Ascending aorta (tissue), 2 donors: Measurements from ENCODE around the gene DNAJC7. TPM values are rescaled to one million over a fixed set of nuclear protein-coding genes. Genes with fewer than 3 reads are reported as not detected.
A peak's percentile ranks its signal among the peaks of the same experiment; 100 is the strongest.

Source experiments
- DNase-seq, 2 donors: peaks; one replicate each; pipeline ENCODE4 v3.0.0-alpha.2; 2019; ENCODE audit warnings: low spot score in 2 of 2
- H3K27ac ChIP-seq, 2 donors: fragments of 200-600 bp; sonication (generic); one replicate each; pipeline ENCODE4 v1.5.1; 2016 to 2017; ENCODE audit warnings: mild to moderate bottlenecking in 1 of 2
- H3K27me3 ChIP-seq: fragments of 200-600 bp; sonication (generic); one replicate; pipeline ENCODE4 v1.5.1; 2017
- H3K36me3 ChIP-seq, 2 donors: fragments of 200-600 bp; sonication (generic); one replicate each; pipeline ENCODE4 v1.5.1; 2016
- H3K4me1 ChIP-seq, 2 donors: fragments of 200-600 bp; sonication (generic); one replicate each; pipeline ENCODE4 v1.5.1; 2016 to 2017; ENCODE audit warnings: mild to moderate bottlenecking in 1 of 2
- H3K4me3 ChIP-seq, 2 donors: fragments of 200-600 bp; sonication (generic); one replicate each; pipeline ENCODE4 v1.5.1; 2016 to 2017; ENCODE audit warnings: mild to moderate bottlenecking in 1 of 2
- H3K9me3 ChIP-seq, 2 donors: fragments of 200-600 bp; sonication (generic); one replicate each; pipeline ENCODE4 v1.5.1; 2016
- intact Hi-C: fragments of 100-400 bp; cut with DNase I; formaldehyde crosslinking; loops from one replicate; pipeline ENCODE4 v1.15.1; 2023
- total RNA-seq: library from RNA; depleted of rRNA; stranded (reverse); fragments of >200 nt; gene quantifications from one replicate; pipeline ENCODE4 v1.1.0, GENCODE V29; 2016
- TF ChIP-seq, protein P1 (sequence below), 3 experiments: fragments of 200-600 bp in 2 of 3; fragments of 450-650 bp in 1 of 3; sonication (generic) in 2 of 3; IDR thresholded peaks; one replicate each; pipeline ENCODE4 v1.5.1; 2016 to 2019; ENCODE audit warnings: antibody characterized with exemption in 3 of 3, mild to moderate bottlenecking in 1 of 3, moderate library complexity in 1 of 3

The DNAJC7 gene
- total RNA-seq, 1 donor from 2014 or later: 79.7 TPM

DNA sequence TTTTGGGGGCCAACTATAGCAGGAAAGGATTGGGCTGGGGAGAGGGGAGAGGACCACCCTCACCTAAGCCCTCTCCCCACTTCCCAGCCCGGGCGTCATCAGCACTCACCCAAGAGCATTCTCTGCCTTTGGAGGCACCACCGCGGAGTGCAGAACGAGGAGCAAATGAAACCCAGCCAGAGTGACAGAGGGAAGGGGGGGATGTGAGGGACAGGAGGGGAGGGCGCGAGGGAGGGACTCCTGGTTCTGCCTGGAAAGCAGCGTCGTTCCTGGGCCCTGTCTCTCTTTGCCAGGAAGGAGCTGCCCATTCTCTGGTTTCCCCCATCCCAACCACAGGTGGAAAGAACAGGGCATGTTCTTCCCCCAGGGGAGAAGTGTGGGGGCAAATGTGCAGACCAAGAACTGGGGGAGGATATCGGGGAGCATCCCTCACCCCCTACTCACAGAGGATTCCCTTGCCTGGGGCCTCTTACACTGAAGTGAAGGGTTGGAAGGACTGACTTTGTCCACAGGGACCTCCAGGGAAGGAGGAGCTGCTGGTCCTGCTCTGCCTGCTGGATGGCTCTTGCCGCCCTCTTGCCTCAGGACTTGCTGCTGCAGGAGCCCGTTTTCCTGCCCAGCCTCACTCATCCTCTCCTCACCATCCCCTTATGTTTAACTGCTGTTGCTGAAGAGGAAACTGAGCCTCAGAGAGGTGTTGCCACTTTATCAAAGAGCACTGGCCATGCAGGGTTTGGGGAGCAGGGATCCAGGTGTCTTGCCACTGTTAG, 36.7 kb upstream of the DNAJC7 start:
- no peaks in the 10 kb centered on the region for H3K27me3 ChIP-seq
- no peaks in the 10 kb centered on the region for H3K36me3 ChIP-seq

DNA sequence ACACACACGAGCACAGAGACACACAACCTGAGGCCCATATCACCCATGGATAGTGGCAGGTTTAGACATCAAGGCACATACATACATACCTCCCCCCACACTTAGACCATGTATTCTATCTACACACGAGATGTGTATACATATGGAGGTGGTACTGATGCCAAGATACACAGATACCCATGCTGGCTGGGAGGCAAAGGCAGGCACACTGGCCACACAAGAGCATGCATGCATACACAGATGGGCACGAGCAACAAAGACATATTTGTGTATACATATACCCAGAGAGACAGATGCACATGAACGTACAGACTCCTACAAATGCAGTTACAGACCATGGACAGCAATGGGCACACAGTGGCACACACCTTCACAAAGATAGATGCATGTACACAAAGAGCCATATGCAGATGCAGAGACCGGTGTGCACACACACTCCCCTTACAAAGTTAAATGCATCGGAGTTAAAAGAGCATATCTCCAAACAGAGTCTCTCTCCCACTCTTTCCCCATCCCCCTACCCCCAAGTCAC, 35.2 kb upstream of the DNAJC7 start:
- H3K4me3 ChIP-seq: no peak overlapping the region
- DNase-seq: no peak
- TF ChIP-seq, protein P1, sequence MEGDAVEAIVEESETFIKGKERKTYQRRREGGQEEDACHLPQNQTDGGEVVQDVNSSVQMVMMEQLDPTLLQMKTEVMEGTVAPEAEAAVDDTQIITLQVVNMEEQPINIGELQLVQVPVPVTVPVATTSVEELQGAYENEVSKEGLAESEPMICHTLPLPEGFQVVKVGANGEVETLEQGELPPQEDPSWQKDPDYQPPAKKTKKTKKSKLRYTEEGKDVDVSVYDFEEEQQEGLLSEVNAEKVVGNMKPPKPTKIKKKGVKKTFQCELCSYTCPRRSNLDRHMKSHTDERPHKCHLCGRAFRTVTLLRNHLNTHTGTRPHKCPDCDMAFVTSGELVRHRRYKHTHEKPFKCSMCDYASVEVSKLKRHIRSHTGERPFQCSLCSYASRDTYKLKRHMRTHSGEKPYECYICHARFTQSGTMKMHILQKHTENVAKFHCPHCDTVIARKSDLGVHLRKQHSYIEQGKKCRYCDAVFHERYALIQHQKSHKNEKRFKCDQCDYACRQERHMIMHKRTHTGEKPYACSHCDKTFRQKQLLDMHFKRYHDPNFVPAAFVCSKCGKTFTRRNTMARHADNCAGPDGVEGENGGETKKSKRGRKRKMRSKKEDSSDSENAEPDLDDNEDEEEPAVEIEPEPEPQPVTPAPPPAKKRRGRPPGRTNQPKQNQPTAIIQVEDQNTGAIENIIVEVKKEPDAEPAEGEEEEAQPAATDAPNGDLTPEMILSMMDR (IDR thresholded peaks at IDR 0.05): no peak
- intact Hi-C loops: no loop called here
- H3K27me3 ChIP-seq: no peaks in the 10 kb centered on the region
- no peaks in the 10 kb centered on the region for H3K36me3 ChIP-seq
- H3K9me3 ChIP-seq: no peaks in the 10 kb centered on the region
- H3K4me1 ChIP-seq: no peaks in the 10 kb centered on the region
- no peak overlapping the region for H3K27ac ChIP-seq

More for the DNA sequence above, 36.7 kb upstream of the DNAJC7 start:
- TF ChIP-seq, protein P1 (IDR thresholded peaks at IDR 0.05): no peak
- no peak overlapping the region for H3K27ac ChIP-seq
- H3K9me3 ChIP-seq: no peaks in the 10 kb centered on the region
- intact Hi-C loops: no loop called here
- no peak for DNase-seq
- no peaks in the 10 kb centered on the region for H3K4me1 ChIP-seq
- H3K4me3 ChIP-seq: no peak overlapping the region

DNA sequence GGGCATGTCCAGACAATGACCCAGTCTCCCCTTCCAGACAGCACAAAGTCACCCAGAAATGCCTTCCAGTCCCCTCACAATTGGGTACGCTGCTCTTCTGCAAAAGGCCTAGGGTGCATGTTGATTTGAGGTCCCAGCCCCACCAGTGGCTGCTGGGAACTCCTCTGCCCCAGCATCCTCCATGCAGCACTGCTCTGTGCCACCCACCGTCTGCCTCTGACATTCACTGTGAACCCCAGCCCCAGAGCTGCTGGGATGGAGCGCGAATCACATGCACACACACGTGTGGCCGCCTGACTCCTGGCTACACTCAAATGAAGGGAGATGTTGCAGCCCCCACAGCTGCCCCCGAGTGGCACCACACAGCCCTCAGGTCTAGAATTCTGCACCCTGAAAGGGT, 34.4 kb upstream of the DNAJC7 start:
- no peaks in the 10 kb centered on the region for H3K36me3 ChIP-seq
- no peak overlapping the region for H3K4me3 ChIP-seq
- no peak for DNase-seq
- no peaks in the 10 kb centered on the region for H3K27me3 ChIP-seq
- no peak overlapping the region for H3K27ac ChIP-seq
- TF ChIP-seq, protein P1 (IDR thresholded peaks at IDR 0.05): no peak
- intact Hi-C loops: no loop called here
- no peaks in the 10 kb centered on the region for H3K9me3 ChIP-seq
- H3K4me1 ChIP-seq: no peaks in the 10 kb centered on the region

DNA sequence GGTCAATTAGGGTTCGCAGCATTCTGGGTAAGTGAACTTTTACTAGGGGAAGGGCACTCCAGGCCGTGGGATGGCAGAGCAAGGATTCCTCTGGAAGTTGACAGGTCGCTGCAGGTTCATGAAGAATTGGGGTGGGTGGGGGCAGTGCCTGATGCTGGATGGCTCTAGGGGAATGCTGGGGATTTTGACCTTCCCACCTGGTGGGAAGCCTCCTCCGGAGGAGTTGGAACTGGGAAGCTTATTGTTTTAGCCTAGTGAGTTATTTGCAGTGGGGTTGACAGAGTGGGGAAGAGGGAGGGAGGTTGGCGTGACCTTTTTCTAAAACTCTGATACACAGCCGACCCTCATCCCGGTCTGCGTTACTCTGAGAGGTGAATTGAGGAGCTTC, 33.8 kb upstream of the DNAJC7 start:
- Histone ChIP-seq H3K27ac (no peak overlapping the region), H3K36me3 (no peaks in the 10 kb centered on the region), H3K27me3 (no peaks in the 10 kb centered on the region), H3K4me1 (no peaks in the 10 kb centered on the region), H3K4me3 (peak overlapping the region; percentile 65 to 84), H3K9me3 (no peaks in the 10 kb centered on the region)
- TF ChIP-seq, protein P1 (IDR thresholded peaks at IDR 0.05): no peak
- no peak for DNase-seq
- intact Hi-C loops: no loop called here

DNA sequence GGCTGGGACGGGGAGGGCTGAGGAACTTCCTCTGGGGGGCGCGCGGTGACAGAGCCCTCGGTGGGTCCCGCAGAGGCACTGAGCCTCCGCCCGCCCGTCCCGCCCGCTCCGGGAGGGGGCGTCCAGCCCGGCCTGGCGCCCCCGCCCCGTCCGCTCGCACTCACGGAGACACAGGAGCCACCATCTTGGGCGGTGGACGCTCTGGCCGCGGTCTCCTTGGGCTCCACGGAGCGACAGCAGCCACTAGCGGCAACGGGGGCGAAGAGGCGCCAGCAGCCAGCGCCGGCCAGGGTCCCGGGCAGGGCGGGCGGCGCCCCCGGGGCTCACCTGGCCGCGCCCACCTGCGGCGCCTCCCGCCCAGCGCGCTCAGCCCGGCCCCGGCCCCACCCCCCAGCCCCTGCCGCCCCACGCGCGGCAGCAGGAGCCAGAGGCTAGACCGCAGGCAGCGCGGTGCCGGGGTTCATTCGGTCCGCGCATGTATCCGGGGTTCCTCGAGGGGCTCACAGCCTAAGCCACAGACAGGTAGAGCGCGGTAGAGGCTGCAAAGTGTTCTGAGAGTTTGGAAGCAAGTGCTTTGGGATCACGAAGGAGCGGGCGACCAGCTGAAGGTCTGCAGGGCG, 33.3 kb upstream of the DNAJC7 start, which contains the start of gene C17orf113:
Gene C17orf113 (minus strand): TSS at position 209 of the 620 bp plus-strand sequence. CDS start 7,225 bp downstream, outside the sequence.
- peak in 1 of 2 donors; percentile 69 for DNase-seq
- H3K27ac ChIP-seq: no peak within 1 kb of the TSS
- intact Hi-C loops: no loop called here
- H3K4me3 ChIP-seq: peak within 1 kb of the TSS; percentile 65 to 84
- no peaks in the 10 kb centered on the region for H3K36me3 ChIP-seq
- TF ChIP-seq, protein P1 (IDR thresholded peaks at IDR 0.05): peak in 2 of 3 experiments; percentile 12 to 36
- no peaks in the 10 kb centered on the region for H3K27me3 ChIP-seq
- no peaks in the 10 kb centered on the region for H3K4me1 ChIP-seq
- no peaks in the 10 kb centered on the region for H3K9me3 ChIP-seq
